ENCODE data around the gene CXCL5.

The CXCL5 gene

GRCh38 chr4:74031576-74031975 is 33.1 kb upstream of the CXCL5 start:
- no peak for TF ChIP-seq CTCF (IDR thresholded peaks at IDR 0.05; ENCODE audit: low read depth, low read length)
- no peak for DNase-seq (ENCODE audit: extremely low read depth, low read depth)

GRCh38 chr4:74030285-74030684 is 31.8 kb upstream of the CXCL5 start:
- DNase-seq (ENCODE audit: extremely low read depth, low read depth), result no peak
- TF ChIP-seq CTCF (IDR thresholded peaks at IDR 0.05; ENCODE audit: low read depth, low read length), result no peak

- no peak for TF ChIP-seq CTCF (IDR thresholded peaks at IDR 0.05; ENCODE audit: low read depth, low read length)
- no peak for DNase-seq (ENCODE audit: extremely low read depth, low read depth)
Observed at GRCh38 chr4:74028504-74028903, 30.0 kb upstream of the CXCL5 start.

- no peak for TF ChIP-seq CTCF (IDR thresholded peaks at IDR 0.05; ENCODE audit: low read depth, low read length)
- DNase-seq (ENCODE audit: extremely low read depth, low read depth), result no peak
Observed at GRCh38 chr4:74023709-74024108, 25.2 kb upstream of the CXCL5 start.

- TF ChIP-seq CTCF (IDR thresholded peaks at IDR 0.05; ENCODE audit: low read depth, low read length), result no peak
Observed at GRCh38 chr4:74021601-74022000, 23.1 kb upstream of the CXCL5 start.

GRCh38 chr4:74018771-74019170 is 20.3 kb upstream of the CXCL5 start:
- no peak for TF ChIP-seq CTCF (IDR thresholded peaks at IDR 0.05; ENCODE audit: low read depth, low read length)
- no peak for DNase-seq (ENCODE audit: extremely low read depth, low read depth)

More at GRCh38 chr4:74021601-74022000, 23.1 kb upstream of the CXCL5 start:
- DNase-seq (ENCODE audit: extremely low read depth, low read depth), result no peak

- no peak for TF ChIP-seq CTCF (IDR thresholded peaks at IDR 0.05; ENCODE audit: low read depth, low read length)
- DNase-seq (ENCODE audit: extremely low read depth, low read depth), result no peak
Observed at GRCh38 chr4:74018116-74018515, 19.6 kb upstream of the CXCL5 start.
